Kidney glomerular epithelial cell (primary cell): ENCODE data around the gene NDOR1.

Source experiments
- DNase-seq: peaks from one replicate; lab custom pipeline; 2025; lab: John Stamatoyannopoulos, UW

The NDOR1 gene

GRCh38 chr9:137264067-137264466 lies 58.6 kb downstream of the NDOR1 start:
- no peak for DNase-seq

- no peak for DNase-seq
Measured at GRCh38 chr9:137265496-137266161, 60.1 kb downstream of the NDOR1 start.

GRCh38 chr9:137266162-137266527 lies 60.6 kb downstream of the NDOR1 start:
- DNase-seq: no peak
